PC-3 (cell line): ENCODE measurements around the gene MCTP2.

Experiments
- EZH2 ChIP-seq: fragments of 300-600 bp; sonication (generic); IDR thresholded peaks from one replicate; pipeline ENCODE4 v1.6.1; 2017; ENCODE audit warnings: antibody characterized with exemption, mild to moderate bottlenecking, low read length; ENCODE audit not compliant: unreplicated experiment
- EZH2phosphoT487 ChIP-seq: fragments of 300-600 bp; sonication (generic); IDR thresholded peaks from 2 replicates; pipeline ENCODE4 v1.6.1; 2018; ENCODE audit warnings: mild to moderate bottlenecking, antibody characterized with exemption, low read length, borderline replicate concordance
- TF ChIP-seq, protein P1 (sequence below): fragments of 300-600 bp; sonication (generic); conservative IDR thresholded peaks from 2 replicates; pipeline ENCODE4 v1.5.1; 2017; ENCODE audit warnings: antibody characterized with exemption, low read depth, mild to moderate bottlenecking, low read length

GRCh38 chr15:94457661-94458060, 226.3 kb downstream of the MCTP2 start:
- TF ChIP-seq, protein P1, sequence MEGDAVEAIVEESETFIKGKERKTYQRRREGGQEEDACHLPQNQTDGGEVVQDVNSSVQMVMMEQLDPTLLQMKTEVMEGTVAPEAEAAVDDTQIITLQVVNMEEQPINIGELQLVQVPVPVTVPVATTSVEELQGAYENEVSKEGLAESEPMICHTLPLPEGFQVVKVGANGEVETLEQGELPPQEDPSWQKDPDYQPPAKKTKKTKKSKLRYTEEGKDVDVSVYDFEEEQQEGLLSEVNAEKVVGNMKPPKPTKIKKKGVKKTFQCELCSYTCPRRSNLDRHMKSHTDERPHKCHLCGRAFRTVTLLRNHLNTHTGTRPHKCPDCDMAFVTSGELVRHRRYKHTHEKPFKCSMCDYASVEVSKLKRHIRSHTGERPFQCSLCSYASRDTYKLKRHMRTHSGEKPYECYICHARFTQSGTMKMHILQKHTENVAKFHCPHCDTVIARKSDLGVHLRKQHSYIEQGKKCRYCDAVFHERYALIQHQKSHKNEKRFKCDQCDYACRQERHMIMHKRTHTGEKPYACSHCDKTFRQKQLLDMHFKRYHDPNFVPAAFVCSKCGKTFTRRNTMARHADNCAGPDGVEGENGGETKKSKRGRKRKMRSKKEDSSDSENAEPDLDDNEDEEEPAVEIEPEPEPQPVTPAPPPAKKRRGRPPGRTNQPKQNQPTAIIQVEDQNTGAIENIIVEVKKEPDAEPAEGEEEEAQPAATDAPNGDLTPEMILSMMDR, result no peak
- TF ChIP-seq EZH2 (no peak), EZH2phosphoT487 (no peak)
